HG02981 (cell line): ENCODE data around the gene DNAH7.
A peak's percentile ranks its signal among the peaks of the same experiment; 100 is the strongest.
"Not testable (repeated sequence)": the region's sequence is repeated elsewhere in the genome, so short reads cannot be mapped to it uniquely, and the experiment has no call there.

Experiments
- ATAC-seq: cut with Tn5 transposase; IDR thresholded peaks from one replicate; pipeline ENCODE4 v1.9.1; 2021; ENCODE audit warnings: mild to moderate bottlenecking, moderate library complexity; ENCODE audit not compliant: unreplicated experiment

DNAH7 gene

DNA sequence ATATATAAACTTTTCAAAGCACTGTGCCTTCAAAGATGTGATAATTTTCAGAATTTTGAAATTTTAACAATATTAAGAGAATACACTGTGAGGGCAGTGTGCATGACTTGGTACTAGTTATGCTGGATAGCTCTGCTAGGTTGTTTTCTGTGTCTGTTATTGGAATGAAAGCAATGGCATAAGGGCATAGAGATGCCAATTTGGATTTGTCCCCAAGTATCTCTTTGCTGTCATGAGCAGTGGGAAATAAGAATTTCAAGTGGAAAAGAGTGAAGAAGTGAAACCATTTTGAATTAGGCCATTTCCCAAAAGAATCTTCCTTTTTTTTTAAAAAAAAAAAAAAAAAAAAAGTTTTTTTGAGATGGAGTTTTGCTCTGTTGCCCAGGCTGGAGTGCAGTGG lies 334.8 kb downstream of the DNAH7 start:
- no peak for ATAC-seq

DNA sequence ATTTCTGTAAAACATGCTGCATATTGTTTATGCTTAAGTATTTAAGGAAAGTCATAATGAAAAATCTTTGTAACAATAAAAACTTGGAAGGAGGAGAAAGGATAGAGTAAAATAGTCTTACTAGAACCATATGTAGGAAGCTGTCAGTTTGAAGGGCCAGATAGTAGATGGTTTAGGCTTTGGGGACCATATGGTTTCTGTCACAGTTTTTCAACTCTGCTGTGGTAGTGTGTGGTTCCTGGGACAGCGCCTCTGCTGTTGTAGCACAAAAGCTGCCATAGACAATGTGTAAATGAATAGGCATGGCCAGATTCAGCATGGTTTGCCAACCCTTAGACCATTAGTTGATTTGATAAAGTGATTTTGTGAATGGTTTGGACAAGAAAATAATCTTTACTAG lies 336.1 kb downstream of the DNAH7 start:
- ATAC-seq, result no peak

DNA sequence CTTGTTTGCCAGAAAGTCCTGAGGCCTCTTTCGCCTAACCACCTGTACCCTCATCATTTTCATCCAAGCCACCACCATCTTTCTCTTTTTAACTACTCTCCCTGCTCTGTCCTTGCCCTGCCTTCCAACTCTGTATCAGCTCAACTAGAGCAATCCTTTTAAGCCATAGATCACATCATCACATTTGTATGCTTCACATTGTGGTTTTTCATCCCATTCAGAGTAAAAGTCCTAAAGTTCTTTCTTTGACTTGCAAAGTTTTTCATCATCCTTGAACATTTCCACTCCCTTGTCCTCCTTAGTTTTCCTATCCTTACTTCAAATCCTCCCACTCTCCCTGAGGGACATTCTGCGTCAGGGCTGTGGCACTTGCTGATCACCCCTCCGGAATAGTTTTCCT lies 337.7 kb downstream of the DNAH7 start:
- ATAC-seq, result no peak

DNA sequence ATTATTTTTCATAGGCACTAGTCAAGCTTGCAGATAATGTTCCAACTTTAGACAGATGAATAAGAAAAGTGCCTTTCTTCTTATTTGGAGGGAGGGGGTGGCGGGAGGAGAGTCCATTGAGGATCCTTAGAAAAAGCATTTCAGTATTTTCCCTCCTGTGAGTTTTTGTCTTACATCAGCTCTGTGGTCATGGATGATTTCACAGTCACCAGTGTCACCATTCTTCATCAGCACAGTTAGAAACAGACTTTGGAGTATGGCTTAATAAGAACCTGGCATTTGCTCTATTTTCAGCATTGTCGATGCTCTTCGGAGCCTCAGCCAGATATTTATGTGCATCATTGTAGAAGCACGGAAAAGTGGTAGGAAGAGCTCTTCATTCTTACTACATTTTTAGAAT lies 341.5 kb downstream of the DNAH7 start:
- ATAC-seq, result no peak

DNA sequence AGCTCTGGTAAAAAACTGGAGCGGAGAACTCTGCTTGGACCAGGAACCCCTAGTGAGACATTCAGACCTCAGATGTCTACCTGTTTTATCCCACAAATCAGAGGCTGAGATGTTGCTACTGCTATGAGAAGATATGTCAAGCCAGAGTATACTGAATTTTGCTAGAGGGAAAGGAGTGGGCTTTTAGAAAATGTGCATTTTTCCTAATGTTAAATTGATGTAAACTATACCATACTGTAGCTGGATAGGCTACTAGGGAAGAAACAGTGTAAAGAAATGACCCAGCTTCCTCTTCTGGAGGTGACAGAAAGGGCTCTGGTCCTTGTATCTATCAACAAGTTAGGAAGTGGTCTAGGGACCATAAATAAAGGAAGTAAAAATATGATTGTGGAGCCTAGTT lies 346.6 kb downstream of the DNAH7 start:
- no peak for ATAC-seq

DNA sequence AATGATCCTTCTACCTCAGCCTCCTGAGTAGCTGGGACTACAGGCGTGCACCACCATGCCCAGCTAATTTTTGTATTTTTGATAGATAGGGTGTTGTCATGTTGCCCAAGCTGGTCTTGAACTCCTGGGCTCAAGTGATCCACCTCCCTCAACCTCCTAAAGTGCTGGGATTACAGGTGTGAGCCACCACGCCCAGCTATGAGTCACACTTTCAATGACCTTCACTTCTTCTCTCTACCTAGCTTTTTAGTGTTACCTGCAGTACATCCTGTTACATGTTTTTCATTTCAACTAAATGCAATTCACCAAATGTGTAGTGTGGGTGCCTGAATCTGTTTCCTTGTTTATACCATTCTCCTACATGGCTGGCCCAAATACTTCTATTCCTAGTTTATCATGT lies 347.6 kb downstream of the DNAH7 start:
- ATAC-seq, result no peak

DNA sequence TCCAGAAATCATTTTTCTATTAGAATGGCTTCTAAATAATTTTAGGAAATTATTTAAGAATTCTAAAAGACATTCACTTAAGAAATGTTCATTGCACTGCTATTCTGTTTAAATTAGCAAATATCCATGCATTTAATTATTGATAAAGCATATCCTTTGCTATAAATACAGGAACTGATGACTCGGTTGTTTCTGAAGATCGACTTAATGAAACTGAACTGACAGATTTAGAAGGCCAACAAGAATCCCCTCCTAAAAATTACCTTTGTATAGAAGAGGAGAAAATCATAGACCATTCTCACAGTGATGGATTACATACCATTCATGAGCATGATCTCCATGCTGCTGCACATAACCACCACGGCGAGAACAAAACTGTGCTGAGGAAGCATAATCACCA lies 352.2 kb downstream of the DNAH7 start:
- ATAC-seq, result no peak

DNA sequence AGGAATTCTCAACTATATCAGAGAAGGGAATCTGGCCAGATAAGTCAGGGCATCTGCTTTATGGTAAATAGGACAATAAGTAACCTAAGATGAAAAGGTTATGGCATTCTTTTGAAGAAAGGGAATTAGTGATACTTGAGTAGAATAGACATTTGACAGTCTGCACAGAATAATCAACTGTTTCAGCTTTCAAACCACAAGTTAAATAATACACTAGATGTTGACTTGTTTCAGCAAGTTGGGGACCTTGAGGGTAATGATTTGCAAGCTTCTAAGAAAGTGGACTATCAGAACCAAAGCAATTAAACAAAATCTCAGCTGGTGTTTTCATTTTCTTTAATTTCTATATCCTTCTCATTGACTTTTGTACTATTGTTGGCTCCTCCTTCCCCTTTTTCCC lies 357.2 kb downstream of the DNAH7 start:
- peak; percentile 84 for ATAC-seq

DNA sequence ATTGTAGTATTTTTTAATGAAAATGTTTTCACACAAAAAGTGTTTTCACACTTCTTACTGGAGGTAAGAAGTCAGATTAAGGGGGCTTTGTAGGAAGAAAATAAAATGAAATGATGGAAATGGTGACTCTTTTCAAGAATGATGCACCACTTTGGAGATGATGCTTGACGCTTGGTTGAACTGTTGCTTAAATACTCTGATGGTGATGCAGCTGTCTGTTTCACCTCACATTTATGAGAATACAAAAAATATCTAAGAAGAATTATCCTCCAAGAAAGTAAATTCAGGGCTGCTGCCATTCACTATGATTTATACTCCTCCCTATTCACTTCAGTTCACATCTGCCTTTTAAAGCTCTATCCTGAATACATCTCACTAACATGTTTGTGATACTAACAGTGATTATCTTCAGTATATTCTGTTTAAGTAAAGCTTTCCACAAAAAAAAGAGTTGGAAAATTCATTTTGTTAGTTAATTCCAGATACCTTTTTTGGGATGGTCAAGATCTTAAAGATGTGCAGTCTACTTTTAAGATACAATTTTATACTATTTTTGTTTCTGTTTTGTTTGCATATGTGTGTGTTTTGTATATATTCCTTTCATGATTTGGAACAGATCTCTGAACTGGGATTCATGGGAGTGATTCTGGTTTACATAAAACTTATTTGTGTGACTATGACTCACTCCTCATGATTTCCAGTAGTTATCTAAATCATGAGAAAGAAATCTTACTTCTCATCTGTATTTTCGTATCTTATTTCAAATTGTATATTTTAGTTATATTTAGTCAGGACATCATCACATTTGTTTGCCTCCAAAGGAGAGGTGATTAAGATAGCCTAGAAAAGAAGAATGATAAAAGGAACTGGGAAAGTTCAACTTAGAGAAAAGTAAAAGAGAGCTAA lies 358.5 kb downstream of the DNAH7 start:
- no peak for ATAC-seq

DNA sequence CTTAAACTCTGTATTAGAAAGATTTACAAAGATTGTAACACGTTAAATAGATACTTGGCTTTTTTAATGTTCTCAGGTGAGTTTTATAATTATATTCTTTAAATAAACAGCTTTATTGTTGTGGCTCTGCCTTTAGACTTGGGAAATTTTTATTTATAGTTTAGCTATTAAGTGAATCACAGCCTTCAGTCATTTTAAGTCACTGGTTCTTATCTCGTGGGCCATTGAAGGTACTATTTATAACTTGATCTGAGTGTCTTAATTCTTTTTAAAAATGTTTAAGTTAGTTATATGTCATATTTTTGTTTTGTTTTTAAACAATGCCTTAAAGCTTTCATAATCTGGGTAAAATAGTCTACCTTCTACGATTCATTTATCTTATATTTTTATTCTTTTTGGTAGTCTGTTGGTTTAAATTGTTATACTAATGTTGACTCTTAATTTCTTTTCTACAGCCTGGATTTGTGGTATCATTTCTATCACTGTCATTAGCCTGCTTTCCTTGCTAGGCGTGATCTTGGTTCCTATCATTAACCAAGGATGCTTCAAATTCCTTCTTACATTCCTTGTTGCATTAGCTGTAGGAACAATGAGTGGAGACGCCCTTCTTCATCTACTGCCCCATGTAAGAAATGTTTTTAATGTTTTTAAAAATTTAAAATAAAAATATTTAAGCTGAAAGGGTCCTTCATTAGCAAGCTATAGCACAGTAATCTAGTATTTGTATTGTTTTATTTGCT lies 362.3 kb downstream of the DNAH7 start:
- no peak for ATAC-seq

DNA sequence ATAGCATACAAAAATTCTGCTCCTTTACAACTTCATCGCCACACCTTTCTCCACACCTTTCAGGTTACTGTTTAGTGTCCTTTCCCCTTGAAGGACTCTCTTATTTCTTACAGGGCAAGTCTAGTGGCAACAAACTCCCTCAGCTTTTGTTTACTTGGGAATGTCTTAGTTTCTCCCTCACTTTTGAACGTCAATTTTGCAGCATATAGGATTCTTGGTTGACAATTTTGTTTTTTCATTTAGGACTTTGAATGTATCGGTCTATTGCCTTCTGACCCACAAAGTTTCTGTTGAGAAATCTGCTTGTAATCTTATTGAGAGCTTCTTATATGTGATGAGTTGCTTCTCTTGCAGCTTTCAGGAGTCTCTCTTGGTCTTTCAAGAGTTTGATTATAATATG lies 368.2 kb downstream of the DNAH7 start:
- ATAC-seq, result no peak

DNA sequence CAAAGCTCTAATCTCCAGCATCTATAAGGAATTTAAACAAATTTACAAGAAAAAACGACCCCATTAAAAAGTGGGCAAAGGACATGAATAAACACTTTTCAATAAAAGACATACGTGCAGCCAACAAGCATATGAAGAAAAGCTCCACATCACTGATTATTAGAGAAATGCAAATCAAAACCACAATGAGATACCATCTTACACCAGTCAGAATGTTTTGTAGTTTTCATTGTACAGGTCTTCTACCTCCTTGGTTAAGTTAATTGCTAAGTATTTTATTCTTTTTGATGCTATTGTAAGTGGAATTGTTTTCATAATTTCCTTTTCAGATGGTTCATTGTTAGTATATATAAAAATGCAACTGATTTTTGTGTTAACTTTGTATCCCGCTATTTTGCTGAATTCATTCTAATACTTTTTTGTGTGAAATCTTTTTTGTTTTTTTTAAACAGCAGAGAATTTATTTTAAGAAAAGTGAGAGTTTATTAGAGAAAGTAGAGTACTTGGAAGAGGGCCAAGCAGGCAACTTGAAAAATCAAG lies 370.9 kb downstream of the DNAH7 start:
- ATAC-seq, result no peak

DNA sequence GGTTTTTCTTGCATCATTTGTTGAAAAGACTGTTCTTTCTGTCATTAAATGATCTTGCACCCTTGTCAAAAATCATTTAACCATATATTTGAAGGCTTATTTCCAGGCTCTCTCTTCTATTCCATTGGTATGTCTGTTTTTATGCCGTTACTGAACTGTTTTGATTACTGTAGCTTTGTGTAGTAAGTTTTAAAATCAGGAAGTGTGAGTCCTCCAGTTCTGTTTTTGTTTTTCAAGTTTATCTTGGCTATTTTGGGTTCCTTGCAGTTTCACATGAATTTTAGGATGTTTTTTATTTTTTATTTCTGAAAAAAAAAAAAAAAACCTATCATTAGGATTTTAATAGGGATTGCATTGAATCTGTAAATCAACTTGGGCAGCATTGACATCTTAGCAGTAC lies 372.6 kb downstream of the DNAH7 start:
- no peak for ATAC-seq

DNA sequence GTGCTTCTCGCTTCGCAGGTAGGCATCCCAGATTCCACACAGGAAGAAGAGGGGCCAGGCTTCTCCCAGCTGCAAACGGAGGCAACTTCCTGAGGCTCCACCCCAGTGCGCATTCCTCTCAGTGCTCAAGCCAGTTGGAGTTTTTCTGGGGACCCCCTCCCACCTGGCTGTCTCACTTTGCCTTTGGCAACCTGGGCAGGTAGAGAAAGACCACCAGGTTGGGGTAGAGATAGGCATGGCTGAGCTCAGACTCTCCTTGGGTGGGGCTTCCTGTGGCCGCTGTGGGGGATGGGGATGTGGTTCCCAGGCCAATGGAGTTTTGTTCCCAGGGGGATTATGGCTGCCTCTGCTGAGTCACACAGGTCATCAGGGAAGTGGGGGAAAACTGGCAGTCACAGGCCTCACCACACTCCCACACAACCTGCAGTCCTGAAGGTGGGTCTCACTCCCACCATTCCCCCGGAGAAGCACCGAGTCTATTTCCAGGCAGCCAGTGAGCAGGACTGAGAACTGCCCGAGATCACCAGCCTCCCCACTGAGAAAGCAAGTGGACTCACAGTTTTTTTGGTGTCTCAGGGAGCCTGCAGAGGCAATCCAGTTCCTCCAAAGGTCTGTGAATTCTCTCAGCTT lies 373.5 kb downstream of the DNAH7 start:
- no peak for ATAC-seq

DNA sequence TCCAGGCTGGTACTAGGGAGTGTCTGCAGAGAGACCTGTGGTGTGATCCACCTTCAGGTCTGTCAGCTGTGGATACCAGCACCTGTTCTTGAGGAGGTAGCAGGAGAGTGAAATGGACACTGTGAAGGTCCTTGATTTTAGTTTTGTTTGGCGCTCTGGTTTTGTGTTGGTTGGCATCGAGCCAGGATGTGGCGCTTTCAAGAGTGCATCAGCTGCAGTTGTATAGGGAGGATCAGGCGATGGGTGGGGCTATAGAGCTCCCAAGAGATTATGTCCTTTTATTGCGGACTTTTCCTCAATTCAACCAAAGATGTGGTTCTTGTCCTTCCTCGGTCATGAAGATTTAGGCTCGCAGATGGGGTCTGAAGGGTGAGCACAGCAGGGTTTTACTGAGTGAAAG lies 374.1 kb downstream of the DNAH7 start:
- ATAC-seq, result no peak

DNA sequence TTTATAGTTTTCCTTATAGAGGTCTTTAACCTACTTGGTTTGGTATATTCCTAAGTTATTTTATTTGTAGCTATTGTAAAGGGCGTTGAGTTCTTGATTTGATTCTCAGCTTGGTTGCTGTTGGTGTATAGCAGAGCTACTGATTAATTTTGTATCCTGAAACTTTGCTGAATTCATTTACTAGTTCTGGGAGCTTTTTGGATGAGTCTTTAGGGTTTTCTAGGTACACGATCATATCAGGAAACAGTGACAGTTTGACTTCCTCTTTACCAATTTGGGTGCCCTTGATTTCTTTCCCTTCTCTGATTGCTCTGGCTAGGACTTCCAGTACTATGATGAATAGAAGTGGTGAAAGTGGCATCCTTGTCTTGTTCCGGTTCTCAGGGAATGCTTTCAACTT lies 376.1 kb downstream of the DNAH7 start:
- not testable (repeated sequence) for ATAC-seq
